Lower lobe of right lung (tissue), 2 donors: ENCODE measurements around the gene CD79A. TPM values are rescaled to one million over a fixed set of nuclear protein-coding genes. Genes with fewer than 3 reads are reported as not detected.

Source experiments
- ATAC-seq, 2 donors: fragments of 200-7000 bp; cut with Tn5 transposase; one replicate each; pipeline ENCODE4 v1.9.1; 2020 to 2022; ENCODE audit warnings: mild to moderate bottlenecking in 2 of 2, moderate library complexity in 2 of 2
- DNase-seq: peaks from one replicate; pipeline ENCODE4 v3.0.0-alpha.2; 2020
- H3K27ac ChIP-seq: fragments of 200-600 bp; one replicate; pipeline ENCODE4 v1.8.0; 2022
- H3K27me3 ChIP-seq: fragments of 200-600 bp; one replicate; pipeline ENCODE4 v1.8.0; 2022; ENCODE audit warnings: low read depth
- H3K36me3 ChIP-seq: fragments of 200-600 bp; one replicate; pipeline ENCODE4 v1.8.0; 2022; ENCODE audit warnings: mild to moderate bottlenecking
- H3K4me1 ChIP-seq: fragments of 200-600 bp; one replicate; pipeline ENCODE4 v1.8.0; 2022
- H3K4me3 ChIP-seq: fragments of 200-600 bp; one replicate; pipeline ENCODE4 v1.8.0; 2022; ENCODE audit warnings: mild to moderate bottlenecking
- H3K9me3 ChIP-seq: fragments of 200-600 bp; one replicate; pipeline ENCODE4 v1.8.0; 2022
- CTCF ChIP-seq: fragments of 200-600 bp; IDR thresholded peaks from one replicate; pipeline ENCODE4 v1.8.0; 2022; ENCODE audit warnings: antibody characterized with exemption, mild to moderate bottlenecking
- intact Hi-C: fragments of 100-400 bp; cut with DNase I; formaldehyde crosslinking; loops from one replicate; pipeline ENCODE4 v1.11.0; 2022
- total RNA-seq: library from RNA; stranded (reverse); fragmentation: NEBNext Ultra II Directional; extraction: Animal tissue kit (Norgen Biotek cat#: 25700); gene quantifications from one replicate; pipeline ENCODE4 v1.2.1, GENCODE V29; 2021
- donor health status: DM: no; HTN: yes; CAD: no; lungs with severe emphysema.

Gene CD79A
- total RNA-seq, 1 donor from 2014 or later = 1.2 TPM

- ATAC-seq = no peak
- H3K4me3 ChIP-seq = no peak overlapping the region
Observed at GRCh38 chr19:41863209-41863931, 13.7 kb upstream of the CD79A start.

DNA sequence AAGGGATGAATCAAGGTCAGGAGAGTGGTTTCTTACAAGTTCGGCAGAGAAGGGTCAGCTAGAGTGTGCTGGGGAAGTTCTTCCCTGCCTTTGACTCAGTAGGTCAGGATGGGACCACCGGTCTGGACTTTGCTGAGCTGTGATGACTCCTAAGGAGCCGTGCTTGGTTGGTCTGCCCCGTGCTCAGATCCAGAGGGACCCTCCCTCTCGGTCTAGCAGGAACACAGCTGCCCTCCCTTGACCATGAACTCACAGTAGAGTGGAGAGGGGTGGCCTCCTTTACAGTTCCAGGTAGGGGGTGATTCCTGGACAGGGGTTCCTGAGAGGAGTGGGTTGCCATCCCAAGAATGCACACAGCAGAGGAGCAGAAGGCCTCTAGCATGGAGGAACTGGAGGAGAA, 12.7 kb upstream of the CD79A start:
- ATAC-seq (no peak), DNase-seq (peak; percentile 16)
- no peak for TF ChIP-seq CTCF
- Histone ChIP-seq H3K27me3 (no peaks in the 10 kb centered on the region), H3K4me1 (peaks cover 82% of the 10 kb centered on the region), H3K27ac (no peak overlapping the region), H3K4me3 (no peak overlapping the region), H3K9me3 (no peaks in the 10 kb centered on the region), H3K36me3 (peaks cover 86% of the 10 kb centered on the region)
- intact Hi-C loops = no loop called here

More at GRCh38 chr19:41863209-41863931, 13.7 kb upstream of the CD79A start:
- peaks cover 79% of the 10 kb centered on the region for H3K4me1 ChIP-seq
- H3K36me3 ChIP-seq = peaks cover 75% of the 10 kb centered on the region
- no peaks in the 10 kb centered on the region for H3K9me3 ChIP-seq
- TF ChIP-seq CTCF = no peak
- no peak overlapping the region for H3K27ac ChIP-seq
- intact Hi-C loops = no loop called here
- H3K27me3 ChIP-seq = no peaks in the 10 kb centered on the region
- no peak for DNase-seq

GRCh38 chr19:41866284-41866683, 10.8 kb upstream of the CD79A start:
- Histone ChIP-seq H3K27ac (no peak overlapping the region), H3K27me3 (no peaks in the 10 kb centered on the region), H3K36me3 (peaks cover 98% of the 10 kb centered on the region), H3K9me3 (no peaks in the 10 kb centered on the region), H3K4me3 (no peak overlapping the region), H3K4me1 (peaks cover 93% of the 10 kb centered on the region)
- ATAC-seq (no peak), DNase-seq (peak; percentile 23)
- TF ChIP-seq CTCF = no peak
- intact Hi-C loops = no loop called here

- ATAC-seq (peak; percentile 78 to 88), DNase-seq (peak; percentile 75)
- intact Hi-C loops = no loop called here
- TF ChIP-seq CTCF = no peak
- Histone ChIP-seq H3K27ac (peak overlapping the region; percentile 39), H3K4me3 (no peak overlapping the region), H3K9me3 (no peaks in the 10 kb centered on the region), H3K4me1 (peaks cover 93% of the 10 kb centered on the region), H3K27me3 (no peaks in the 10 kb centered on the region), H3K36me3 (peaks cover 92% of the 10 kb centered on the region)
Observed at GRCh38 chr19:41868120-41868988, 8.7 kb upstream of the CD79A start.

- Histone ChIP-seq H3K4me1 (peaks cover 90% of the 10 kb centered on the region), H3K4me3 (no peak overlapping the region), H3K36me3 (peaks cover 86% of the 10 kb centered on the region), H3K27me3 (no peaks in the 10 kb centered on the region), H3K27ac (peak overlapping the region; percentile 31), H3K9me3 (no peaks in the 10 kb centered on the region)
- TF ChIP-seq CTCF = no peak
- intact Hi-C loops = no loop called here
- ATAC-seq (no peak), DNase-seq (no peak)
Observed at GRCh38 chr19:41868989-41869300, 8.1 kb upstream of the CD79A start.
